Skeletal muscle tissue (tissue), 4 donors: ENCODE measurements around the gene SNCG. TPM values are rescaled to one million over a fixed set of nuclear protein-coding genes. Genes with fewer than 3 reads are reported as not detected.
"Not testable (repeated sequence)": the region's sequence is repeated elsewhere in the genome, so short reads cannot be mapped to it uniquely, and the experiment has no call there.

Experiments
- H3K27ac ChIP-seq: one replicate; pipeline ENCODE4 v1.7.0; 2013; ENCODE audit warnings: mild to moderate bottlenecking, low read depth, low read length, inconsistent platforms
- H3K27me3 ChIP-seq, 3 donors: one replicate each; pipeline ENCODE4 v1.7.0; 2013; ENCODE audit warnings: low read length in 3 of 3; ENCODE audit not compliant: control insufficient read depth in 3 of 3, insufficient read depth in 3 of 3
- H3K36me3 ChIP-seq, 3 donors: one replicate each; pipeline ENCODE4 v1.7.0; 2013; ENCODE audit warnings: low read length in 3 of 3; ENCODE audit not compliant: control insufficient read depth in 3 of 3, insufficient read depth in 3 of 3
- H3K4me1 ChIP-seq, 3 donors: one replicate each; pipeline ENCODE4 v1.7.0; 2013; ENCODE audit warnings: low read length in 3 of 3, mild to moderate bottlenecking in 3 of 3; ENCODE audit not compliant: control insufficient read depth in 3 of 3, insufficient read depth in 3 of 3
- H3K4me3 ChIP-seq, 3 donors: one replicate each; pipeline ENCODE4 v1.7.0; 2013; ENCODE audit warnings: low read length in 3 of 3
- H3K9ac ChIP-seq, 3 donors: one replicate each; pipeline ENCODE4 v1.7.0; 2013; ENCODE audit warnings: low read length in 3 of 3, mild to moderate bottlenecking in 3 of 3, moderate library complexity in 2 of 3, low read depth in 1 of 3
- H3K9me3 ChIP-seq, 3 donors: one replicate each; pipeline ENCODE4 v1.7.0; 2013; ENCODE audit warnings: low read length in 3 of 3; ENCODE audit not compliant: control insufficient read depth in 3 of 3
- total RNA-seq: library from RNA; depleted of rRNA; stranded (reverse); fragments of >200 nt; gene quantifications from one replicate; pipeline ENCODE4 v1.2.3, GENCODE V29; 2014
- donor health status: Osteomylitis.

Gene SNCG
- total RNA-seq, 1 donor from 2014 or later, result 4.2 TPM

GRCh38 chr10:86944471-86944870 is 13.9 kb upstream of the SNCG start:
- H3K27ac ChIP-seq, result no peak overlapping the region

DNA sequence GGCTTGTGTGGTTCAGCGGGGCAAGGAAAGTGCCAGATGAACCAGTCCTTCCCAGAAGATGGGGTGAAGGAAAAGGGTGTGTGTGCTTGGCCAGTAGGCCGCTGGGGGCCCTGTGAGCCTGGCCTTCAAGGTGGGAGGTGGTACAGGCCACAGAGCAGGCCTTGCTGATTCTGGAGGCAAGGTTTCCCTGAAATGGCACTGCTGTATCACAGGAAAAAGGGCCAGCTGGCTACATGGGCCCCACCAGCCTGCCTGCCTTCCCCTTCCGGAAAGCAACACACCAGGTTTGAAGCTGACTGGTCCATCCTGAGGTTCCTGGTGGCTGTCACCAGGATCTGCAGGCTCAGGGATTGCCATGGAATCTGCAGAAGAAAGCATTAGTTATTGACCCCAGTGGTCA is 13.5 kb upstream of the SNCG start:
- no peak overlapping the region for H3K27ac ChIP-seq

More at GRCh38 chr10:86944471-86944870, 13.9 kb upstream of the SNCG start:
- Histone ChIP-seq H3K36me3 (peaks cover 0 to 12% (median 5%) of the 10 kb centered on the region in 3 donors), H3K9ac (no peak overlapping the region), H3K9me3 (no peaks in the 10 kb centered on the region), H3K4me1 (peaks cover 39 to 45% (median 41%) of the 10 kb centered on the region in 3 donors), H3K4me3 (no peak overlapping the region), H3K27me3 (peaks cover 4 to 13% (median 7%) of the 10 kb centered on the region in 3 donors)

GRCh38 chr10:86945361-86946212 is 12.8 kb upstream of the SNCG start:
- H3K4me1 ChIP-seq, result peaks cover 37 to 41% (median 37%) of the 10 kb centered on the region in 3 donors
- peaks cover 0 to 12% (median 5%) of the 10 kb centered on the region in 3 donors for H3K36me3 ChIP-seq
- H3K27me3 ChIP-seq, result peaks cover 4 to 13% (median 7%) of the 10 kb centered on the region in 3 donors
- no peaks in the 10 kb centered on the region for H3K9me3 ChIP-seq
- H3K4me3 ChIP-seq, result peak overlapping the region in 2 of 3 donors; percentile 7 to 22
- H3K27ac ChIP-seq, result no peak overlapping the region
- peak overlapping the region in 1 of 3 donors; percentile 50 for H3K9ac ChIP-seq

More for the DNA sequence above, 13.5 kb upstream of the SNCG start:
- Histone ChIP-seq H3K9me3 (no peaks in the 10 kb centered on the region), H3K4me1 (peaks cover 37 to 41% (median 37%) of the 10 kb centered on the region in 3 donors), H3K27me3 (peaks cover 4 to 13% (median 7%) of the 10 kb centered on the region in 3 donors), H3K4me3 (peak overlapping the region in 1 of 3 donors; percentile 22), H3K36me3 (peaks cover 0 to 12% (median 5%) of the 10 kb centered on the region in 3 donors), H3K9ac (peak overlapping the region in 1 of 3 donors; percentile 25)

DNA sequence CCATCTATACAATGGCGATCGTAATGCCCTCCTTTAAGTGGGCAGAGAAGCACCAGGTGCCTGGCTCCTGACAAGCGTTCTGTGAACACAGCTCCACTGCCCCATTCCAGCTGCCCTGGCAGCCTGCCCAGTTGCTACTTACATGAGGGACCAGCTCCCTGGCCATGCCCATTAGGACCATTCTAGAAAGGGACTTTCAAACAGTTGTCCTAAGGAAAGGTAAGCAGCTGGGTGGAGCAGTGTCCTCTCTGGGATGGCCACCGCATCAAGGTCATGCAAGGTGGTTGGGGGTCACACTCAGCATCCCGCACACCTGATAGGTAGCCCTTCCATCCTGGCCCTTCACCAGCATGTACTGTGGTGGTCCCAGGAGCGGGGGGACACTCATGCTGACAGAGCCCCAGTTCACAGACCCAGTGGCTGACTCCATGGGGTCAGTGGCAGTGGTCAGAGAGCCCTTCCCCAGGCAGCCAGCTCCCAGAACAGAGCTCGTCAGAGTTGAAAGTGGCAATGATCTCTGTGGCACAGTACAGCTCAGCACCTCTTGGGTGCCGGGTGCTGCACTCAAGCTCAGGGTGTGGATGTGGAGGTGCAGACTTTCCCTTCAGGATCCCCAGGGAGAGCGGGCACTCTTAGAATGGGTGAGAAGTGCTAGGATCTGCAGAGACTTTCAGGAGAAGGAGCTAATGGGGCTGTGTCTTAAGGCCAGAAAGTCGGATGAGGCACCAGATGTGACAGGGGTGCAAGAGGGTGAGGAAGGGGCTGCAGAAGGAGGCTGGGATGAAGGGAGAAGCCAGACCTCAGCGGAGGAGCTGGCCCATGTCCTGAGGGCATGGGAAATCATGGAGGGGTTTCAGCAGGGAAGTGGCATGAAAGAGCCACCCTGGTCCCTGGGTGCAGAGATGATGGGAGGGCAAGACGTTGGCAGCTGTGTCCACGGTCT is 11.9 kb upstream of the SNCG start:
- peaks cover 4 to 13% (median 7%) of the 10 kb centered on the region in 3 donors for H3K27me3 ChIP-seq
- H3K9me3 ChIP-seq, result no peaks in the 10 kb centered on the region
- no peak overlapping the region for H3K4me3 ChIP-seq
- peaks cover 37 to 41% (median 37%) of the 10 kb centered on the region in 3 donors for H3K4me1 ChIP-seq
- no peak overlapping the region for H3K27ac ChIP-seq
- H3K36me3 ChIP-seq, result peaks cover 0 to 12% (median 5%) of the 10 kb centered on the region in 3 donors
- peak overlapping the region in 1 of 3 donors; percentile 50 for H3K9ac ChIP-seq

DNA sequence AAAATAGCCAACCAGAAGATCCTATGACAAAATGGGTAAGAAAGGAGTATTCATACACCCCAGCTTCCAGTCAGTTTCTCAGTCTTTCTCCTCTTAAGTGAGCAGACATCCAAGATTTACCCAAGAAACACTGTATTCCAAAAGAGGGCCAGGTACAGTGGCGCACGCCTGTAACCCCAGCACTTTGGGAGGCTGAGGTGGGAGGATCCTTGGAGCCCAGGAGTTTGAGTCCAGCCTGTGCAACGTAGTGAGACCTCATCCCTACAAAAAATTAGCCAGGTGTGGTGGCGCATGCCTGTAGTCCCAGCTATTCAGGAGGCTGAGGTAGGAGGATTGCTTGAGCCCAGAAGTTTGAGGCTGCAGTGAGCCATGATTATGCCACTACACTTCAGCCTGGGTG is 10.6 kb upstream of the SNCG start:
- not testable (repeated sequence) for H3K4me3 ChIP-seq, H3K9me3 ChIP-seq, H3K9ac ChIP-seq, H3K36me3 ChIP-seq, H3K27ac ChIP-seq
- Histone ChIP-seq H3K27me3 (peaks cover 4 to 13% (median 7%) of the 10 kb centered on the region in 3 donors), H3K4me1 (peaks cover 37 to 41% (median 37%) of the 10 kb centered on the region in 3 donors)

DNA sequence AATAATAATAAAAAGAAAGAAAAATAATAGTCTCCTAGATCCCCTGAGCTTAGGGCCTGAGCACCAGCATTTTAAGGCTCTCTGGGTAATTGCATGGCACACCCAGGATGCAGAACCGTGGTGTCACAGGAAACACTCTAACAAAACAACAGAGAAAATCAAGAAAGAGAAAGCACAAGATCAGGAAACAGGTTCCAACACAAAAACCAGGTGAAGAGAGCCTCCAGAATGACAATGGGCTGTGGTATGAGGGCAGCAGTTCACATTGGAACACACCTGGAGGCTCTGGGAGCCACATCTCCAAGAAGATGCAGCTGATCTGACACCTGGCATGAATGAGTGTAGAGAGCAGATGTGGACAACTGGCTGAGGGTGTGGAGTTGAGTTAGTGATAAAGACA is 8.1 kb upstream of the SNCG start:
- H3K27ac ChIP-seq, result no peak overlapping the region
- peaks cover 24 to 34% (median 31%) of the 10 kb centered on the region in 3 donors for H3K4me1 ChIP-seq
- peaks cover 0 to 11% (median 4%) of the 10 kb centered on the region in 3 donors for H3K27me3 ChIP-seq
- H3K9me3 ChIP-seq, result no peaks in the 10 kb centered on the region
- H3K36me3 ChIP-seq, result peaks cover 0 to 2% (median 0%) of the 10 kb centered on the region in 3 donors
- no peak overlapping the region for H3K9ac ChIP-seq
- H3K4me3 ChIP-seq, result no peak overlapping the region

- Histone ChIP-seq H3K27ac (no peak overlapping the region), H3K4me1 (peaks cover 18 to 30% (median 26%) of the 10 kb centered on the region in 3 donors)
Measured at GRCh38 chr10:86951184-86951761, 7.1 kb upstream of the SNCG start.

GRCh38 chr10:86952106-86952505 is 6.3 kb upstream of the SNCG start:
- no peaks in the 10 kb centered on the region for H3K36me3 ChIP-seq
- no peak overlapping the region for H3K4me3 ChIP-seq
- H3K4me1 ChIP-seq, result peaks cover 12 to 31% (median 24%) of the 10 kb centered on the region in 3 donors
- H3K27ac ChIP-seq, result no peak overlapping the region
- H3K9me3 ChIP-seq, result no peaks in the 10 kb centered on the region
- no peaks in the 10 kb centered on the region for H3K27me3 ChIP-seq
- no peak overlapping the region for H3K9ac ChIP-seq

More at GRCh38 chr10:86951184-86951761, 7.1 kb upstream of the SNCG start:
- Histone ChIP-seq H3K9me3 (no peaks in the 10 kb centered on the region), H3K27me3 (peaks cover 0 to 6% (median 2%) of the 10 kb centered on the region in 3 donors), H3K9ac (no peak overlapping the region), H3K36me3 (peaks cover 0 to 2% (median 0%) of the 10 kb centered on the region in 3 donors), H3K4me3 (no peak overlapping the region)

GRCh38 chr10:86952697-86953096 is 5.7 kb upstream of the SNCG start:
- not testable (repeated sequence) for H3K4me3 ChIP-seq, H3K9ac ChIP-seq, H3K27me3 ChIP-seq, H3K36me3 ChIP-seq, H3K27ac ChIP-seq, H3K9me3 ChIP-seq
- peaks cover 12 to 35% (median 26%) of the 10 kb centered on the region in 3 donors for H3K4me1 ChIP-seq
